Astrocyte (in vitro differentiated cells and primary cell): Measurements from ENCODE around the gene CACNA2D1. TPM values are rescaled to one million over a fixed set of nuclear protein-coding genes. Genes with fewer than 3 reads are reported as not detected.
A peak's percentile ranks its signal among the peaks of the same experiment; 100 is the strongest.

ENCODE experiments used
- DNase-seq: peaks from one replicate; pipeline ENCODE4 v3.0.0-alpha.2; 2010; ENCODE audit warnings: low read depth
- FAIRE-seq: peaks from 2 replicates; lab custom pipeline; 2011; peaks lifted over from hg19 to GRCh38; lab: Jason Lieb, UNC
- H2AFZ ChIP-seq: 2 replicates; pipeline ENCODE4 v1.6.0; 2012; ENCODE audit warnings: low read depth, low read length, inconsistent platforms
- H3K27ac ChIP-seq: 2 replicates; pipeline ENCODE4 v1.5.1; 2011; ENCODE audit warnings: low read depth, low read length, inconsistent platforms
- H3K27me3 ChIP-seq: 2 replicates; pipeline ENCODE4 v1.6.0; 2011; ENCODE audit warnings: low read length, inconsistent platforms; ENCODE audit not compliant: insufficient read depth
- H3K36me3 ChIP-seq: 2 replicates; pipeline ENCODE4 v1.5.1; 2011; ENCODE audit warnings: low read length, inconsistent platforms; ENCODE audit not compliant: insufficient read depth
- H3K4me1 ChIP-seq: 2 replicates; pipeline ENCODE4 v1.5.1; 2011; ENCODE audit warnings: low read length, inconsistent platforms; ENCODE audit not compliant: insufficient read depth
- H3K4me2 ChIP-seq: 2 replicates; pipeline ENCODE4 v1.6.0; 2012; ENCODE audit warnings: low read length, inconsistent platforms
- H3K4me3 ChIP-seq: 2 replicates; pipeline ENCODE4 v1.5.1; 2011; ENCODE audit warnings: low read depth, mild to moderate bottlenecking, low read length, inconsistent platforms; ENCODE audit not compliant: insufficient read depth
- H3K79me2 ChIP-seq: 2 replicates; pipeline ENCODE4 v1.6.0; 2012; ENCODE audit warnings: mild to moderate bottlenecking, low read length, inconsistent platforms; ENCODE audit not compliant: insufficient read depth
- H3K9ac ChIP-seq: 2 replicates; pipeline ENCODE4 v1.6.0; 2012; ENCODE audit warnings: mild to moderate bottlenecking, low read length, inconsistent platforms
- H3K9me3 ChIP-seq: 2 replicates; pipeline ENCODE4 v1.5.1; 2012; ENCODE audit warnings: low read depth, mild to moderate bottlenecking, low read length, inconsistent platforms; ENCODE audit not compliant: insufficient read depth
- H4K20me1 ChIP-seq: 2 replicates; pipeline ENCODE4 v1.6.0; 2012; ENCODE audit warnings: low read length, inconsistent platforms; ENCODE audit not compliant: insufficient read depth
- H3K27ac Mint-ChIP-seq: one replicate; pipeline ENCODE4 v1.8.0; 2021; ENCODE audit warnings: mild to moderate bottlenecking, mixed read lengths; ENCODE audit not compliant: unreplicated experiment
- H3K27me3 Mint-ChIP-seq: one replicate; pipeline ENCODE4 v1.8.0; 2021; ENCODE audit warnings: low read depth, mixed read lengths; ENCODE audit not compliant: unreplicated experiment
- H3K36me3 Mint-ChIP-seq: one replicate; pipeline ENCODE4 v1.8.0; 2021; ENCODE audit warnings: low read depth, mixed read lengths; ENCODE audit not compliant: unreplicated experiment
- H3K4me1 Mint-ChIP-seq: one replicate; pipeline ENCODE4 v1.8.0; 2021; ENCODE audit warnings: low read depth, mixed read lengths; ENCODE audit not compliant: unreplicated experiment
- H3K4me3 Mint-ChIP-seq: one replicate; pipeline ENCODE4 v1.8.0; 2021; ENCODE audit warnings: mild to moderate bottlenecking, moderate library complexity, mixed read lengths; ENCODE audit not compliant: unreplicated experiment
- H3K9me3 Mint-ChIP-seq: one replicate; pipeline ENCODE4 v1.8.0; 2021; ENCODE audit warnings: mild to moderate bottlenecking, mixed read lengths; ENCODE audit not compliant: unreplicated experiment
- CTCF ChIP-seq: IDR thresholded peaks from 2 replicates; pipeline ENCODE4 v1.5.1; 2011; ENCODE audit warnings: low read depth, mild to moderate bottlenecking, inconsistent platforms, low read length, moderate library complexity; ENCODE audit not compliant: insufficient read depth
- EZH2 ChIP-seq: IDR thresholded peaks from 2 replicates; pipeline ENCODE4 v1.6.1; 2012; ENCODE audit warnings: mild to moderate bottlenecking, low read length, inconsistent platforms; ENCODE audit not compliant: insufficient read depth
- total RNA-seq: library from RNA; stranded (reverse); gene quantifications from 2 replicates; pipeline ENCODE4 v1.2.1, GENCODE V29; 2021

The CACNA2D1 gene
- total RNA-seq, 1 donor from 2014 or later, result 53.4 TPM

GRCh38 chr7:82194016-82194643 is 249.4 kb downstream of the CACNA2D1 start:
- Histone ChIP-seq H2AFZ (no peak overlapping the region), H3K36me3 (no peaks in the 10 kb centered on the region), H3K4me1 (peaks cover 7% of the 10 kb centered on the region), H3K79me2 (no peaks in the 10 kb centered on the region), H3K4me3 (no peak overlapping the region), H3K9ac (no peak overlapping the region), H3K27me3 (no peaks in the 10 kb centered on the region), H3K4me2 (peak overlapping the region; percentile 43), H3K27ac (no peak overlapping the region), H4K20me1 (peaks cover 3% of the 10 kb centered on the region), H3K9me3 (no peaks in the 10 kb centered on the region)
- peak; percentile 84 for DNase-seq
- no peak for TF ChIP-seq CTCF
- no peak for TF ChIP-seq EZH2
- Mint-ChIP-seq H3K4me3 (no peak overlapping the region), H3K9me3 (no peaks in the 10 kb centered on the region), H3K36me3 (no peaks in the 10 kb centered on the region), H3K4me1 (peaks cover 13% of the 10 kb centered on the region), H3K27ac (no peak overlapping the region), H3K27me3 (no peaks in the 10 kb centered on the region)
- peak; percentile 82 for FAIRE-seq

- H3K27ac ChIP-seq, result no peak overlapping the region
- H3K9ac ChIP-seq, result no peak overlapping the region
- DNase-seq (no peak), FAIRE-seq (no peak)
- H3K27me3 ChIP-seq, result no peaks in the 10 kb centered on the region
- TF ChIP-seq EZH2 (no peak), CTCF (no peak)
- H3K4me3 ChIP-seq, result no peak overlapping the region
- no peak overlapping the region for H3K4me3 Mint-ChIP-seq
- peaks cover 2% of the 10 kb centered on the region for H3K4me1 ChIP-seq
- peaks cover 3% of the 10 kb centered on the region for H3K79me2 ChIP-seq
- no peaks in the 10 kb centered on the region for H3K36me3 ChIP-seq
- H3K27me3 Mint-ChIP-seq, result no peaks in the 10 kb centered on the region
- no peaks in the 10 kb centered on the region for H4K20me1 ChIP-seq
- H3K4me1 Mint-ChIP-seq, result peaks cover 1% of the 10 kb centered on the region
- H3K9me3 ChIP-seq, result no peaks in the 10 kb centered on the region
- no peak overlapping the region for H3K27ac Mint-ChIP-seq
- H3K9me3 Mint-ChIP-seq, result no peaks in the 10 kb centered on the region
- peaks cover 2% of the 10 kb centered on the region for H3K36me3 Mint-ChIP-seq
- H2AFZ ChIP-seq, result no peak overlapping the region
- no peak overlapping the region for H3K4me2 ChIP-seq
These were observed 254.9 kb downstream of the CACNA2D1 start for GRCh38 chr7:82188636-82189035.

- Mint-ChIP-seq H3K27ac (no peak overlapping the region), H3K9me3 (no peaks in the 10 kb centered on the region), H3K27me3 (no peaks in the 10 kb centered on the region), H3K4me1 (no peaks in the 10 kb centered on the region), H3K4me3 (no peak overlapping the region), H3K36me3 (peaks cover 2% of the 10 kb centered on the region)
- Histone ChIP-seq H3K36me3 (no peaks in the 10 kb centered on the region), H3K27me3 (no peaks in the 10 kb centered on the region), H3K4me3 (no peak overlapping the region), H2AFZ (no peak overlapping the region), H4K20me1 (no peaks in the 10 kb centered on the region), H3K79me2 (peaks cover 3% of the 10 kb centered on the region), H3K9ac (no peak overlapping the region), H3K27ac (no peak overlapping the region), H3K4me2 (no peak overlapping the region), H3K4me1 (peaks cover 2% of the 10 kb centered on the region), H3K9me3 (no peaks in the 10 kb centered on the region)
- DNase-seq (no peak), FAIRE-seq (no peak)
- no peak for TF ChIP-seq EZH2
- no peak for TF ChIP-seq CTCF
These were observed 258.1 kb downstream of the CACNA2D1 start for GRCh38 chr7:82185443-82185842.
